Measurements from ENCODE around the gene RETREG2.

DNA sequence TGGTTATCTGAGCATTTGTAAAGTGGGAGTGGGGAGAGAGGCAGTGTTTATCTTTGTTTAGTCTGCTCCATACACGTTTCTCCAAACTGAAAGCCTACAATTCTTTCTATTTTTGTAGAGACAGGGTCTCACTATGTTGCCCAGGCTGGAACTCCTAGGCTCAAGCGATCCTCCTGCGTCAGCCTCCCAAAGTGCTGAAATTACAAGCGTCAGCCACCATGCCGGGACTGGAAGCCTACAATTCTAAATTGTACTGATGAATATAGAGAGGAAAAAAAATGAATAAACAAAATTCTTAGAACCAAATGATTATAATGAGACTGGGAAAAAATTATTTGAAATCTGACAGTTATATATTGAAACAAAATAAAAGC, 27.1 kb downstream of the RETREG2 start:
- TF ChIP-seq, protein P1, sequence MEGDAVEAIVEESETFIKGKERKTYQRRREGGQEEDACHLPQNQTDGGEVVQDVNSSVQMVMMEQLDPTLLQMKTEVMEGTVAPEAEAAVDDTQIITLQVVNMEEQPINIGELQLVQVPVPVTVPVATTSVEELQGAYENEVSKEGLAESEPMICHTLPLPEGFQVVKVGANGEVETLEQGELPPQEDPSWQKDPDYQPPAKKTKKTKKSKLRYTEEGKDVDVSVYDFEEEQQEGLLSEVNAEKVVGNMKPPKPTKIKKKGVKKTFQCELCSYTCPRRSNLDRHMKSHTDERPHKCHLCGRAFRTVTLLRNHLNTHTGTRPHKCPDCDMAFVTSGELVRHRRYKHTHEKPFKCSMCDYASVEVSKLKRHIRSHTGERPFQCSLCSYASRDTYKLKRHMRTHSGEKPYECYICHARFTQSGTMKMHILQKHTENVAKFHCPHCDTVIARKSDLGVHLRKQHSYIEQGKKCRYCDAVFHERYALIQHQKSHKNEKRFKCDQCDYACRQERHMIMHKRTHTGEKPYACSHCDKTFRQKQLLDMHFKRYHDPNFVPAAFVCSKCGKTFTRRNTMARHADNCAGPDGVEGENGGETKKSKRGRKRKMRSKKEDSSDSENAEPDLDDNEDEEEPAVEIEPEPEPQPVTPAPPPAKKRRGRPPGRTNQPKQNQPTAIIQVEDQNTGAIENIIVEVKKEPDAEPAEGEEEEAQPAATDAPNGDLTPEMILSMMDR (conservative IDR thresholded peaks at IDR 0.05; ENCODE audit: low read depth in 2 of 2) = no peak
- TF ChIP-seq, protein P2, sequence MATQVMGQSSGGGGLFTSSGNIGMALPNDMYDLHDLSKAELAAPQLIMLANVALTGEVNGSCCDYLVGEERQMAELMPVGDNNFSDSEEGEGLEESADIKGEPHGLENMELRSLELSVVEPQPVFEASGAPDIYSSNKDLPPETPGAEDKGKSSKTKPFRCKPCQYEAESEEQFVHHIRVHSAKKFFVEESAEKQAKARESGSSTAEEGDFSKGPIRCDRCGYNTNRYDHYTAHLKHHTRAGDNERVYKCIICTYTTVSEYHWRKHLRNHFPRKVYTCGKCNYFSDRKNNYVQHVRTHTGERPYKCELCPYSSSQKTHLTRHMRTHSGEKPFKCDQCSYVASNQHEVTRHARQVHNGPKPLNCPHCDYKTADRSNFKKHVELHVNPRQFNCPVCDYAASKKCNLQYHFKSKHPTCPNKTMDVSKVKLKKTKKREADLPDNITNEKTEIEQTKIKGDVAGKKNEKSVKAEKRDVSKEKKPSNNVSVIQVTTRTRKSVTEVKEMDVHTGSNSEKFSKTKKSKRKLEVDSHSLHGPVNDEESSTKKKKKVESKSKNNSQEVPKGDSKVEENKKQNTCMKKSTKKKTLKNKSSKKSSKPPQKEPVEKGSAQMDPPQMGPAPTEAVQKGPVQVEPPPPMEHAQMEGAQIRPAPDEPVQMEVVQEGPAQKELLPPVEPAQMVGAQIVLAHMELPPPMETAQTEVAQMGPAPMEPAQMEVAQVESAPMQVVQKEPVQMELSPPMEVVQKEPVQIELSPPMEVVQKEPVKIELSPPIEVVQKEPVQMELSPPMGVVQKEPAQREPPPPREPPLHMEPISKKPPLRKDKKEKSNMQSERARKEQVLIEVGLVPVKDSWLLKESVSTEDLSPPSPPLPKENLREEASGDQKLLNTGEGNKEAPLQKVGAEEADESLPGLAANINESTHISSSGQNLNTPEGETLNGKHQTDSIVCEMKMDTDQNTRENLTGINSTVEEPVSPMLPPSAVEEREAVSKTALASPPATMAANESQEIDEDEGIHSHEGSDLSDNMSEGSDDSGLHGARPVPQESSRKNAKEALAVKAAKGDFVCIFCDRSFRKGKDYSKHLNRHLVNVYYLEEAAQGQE (IDR thresholded peaks at IDR 0.05; ENCODE audit: unreplicated experiment) = no peak
- no peak for TF ChIP-seq POLR2AphosphoS5 (IDR thresholded peaks at IDR 0.05; ENCODE audit: low read depth)

All from GM23338 (cell line).